ENCODE results near the gene ATP6V1A. TPM values are rescaled to one million over a fixed set of nuclear protein-coding genes. Genes with fewer than 3 reads are reported as not detected.

ATP6V1A gene
- total RNA-seq, 4 donors from 2014 or later = 21.0 to 23.5 (median 22.8) TPM

GRCh38 chr3:113744941-113745755, 1.7 kb upstream of the ATP6V1A start:
- peak overlapping the region; percentile 93 to 97 (median 96) for H3K27ac ChIP-seq (replicated peaks in 1 of 4)

GRCh38 chr3:113745756-113746547, 883 bp upstream of the ATP6V1A start, which contains the start of gene NAA50:
Gene NAA50, minus strand, starts transcription at chr3:113746249. Its CDS starts 300 bp downstream, at chr3:113745949.
- Histone ChIP-seq H3K4me3 (peak within 1 kb of the TSS; percentile 67 to 96 (median 88)), H3K27me3 (no peaks in the 10 kb centered on the region), H3K27ac (replicated peaks in 1 of 4) (peak within 1 kb of the TSS; percentile 93 to 97 (median 96)), H3K4me1 (peaks cover 32 to 69% (median 60%) of the 10 kb centered on the region in 4 donors), H3K9me3 (no peaks in the 10 kb centered on the region), H3K36me3 (no peaks in the 10 kb centered on the region)
- WGBS = under 1% methylated on average over 45 of the region's 72 CpGs
- TF ChIP-seq POLR2A (IDR thresholded peaks at IDR 0.05; ENCODE audit: low read depth) (peak; percentile 55), EP300 (IDR thresholded peaks at IDR 0.05) (no peak), POLR2AphosphoS5 (IDR thresholded peaks at IDR 0.05) (peak; percentile 75 to 83), CTCF (IDR thresholded peaks at IDR 0.05) (peak in 1 of 3 experiments; percentile 25)
- intact Hi-C loops (cut with DNase I) = loop anchor here (2.0 to 5.0 kb wide), 3 partner anchors 49 to 254 kb away; partner anchors contain the start of gene USF3
- DNase-seq (ENCODE audit: extremely low spot score) = peak; percentile 97

More at GRCh38 chr3:113744941-113745755, 1.7 kb upstream of the ATP6V1A start:
- Histone ChIP-seq H3K9me3 (no peaks in the 10 kb centered on the region), H3K4me3 (peak overlapping the region; percentile 67 to 96 (median 88)), H3K27me3 (no peaks in the 10 kb centered on the region), H3K4me1 (peaks cover 32 to 71% (median 66%) of the 10 kb centered on the region in 4 donors), H3K36me3 (no peaks in the 10 kb centered on the region)
- intact Hi-C loops (cut with DNase I) = loop anchor here (5.0 kb wide), 2 partner anchors 233 to 253 kb away; no protein-coding TSS in a partner anchor
- DNase-seq (ENCODE audit: extremely low spot score) = no peak
- TF ChIP-seq POLR2A (IDR thresholded peaks at IDR 0.05; ENCODE audit: low read depth) (no peak), POLR2AphosphoS5 (IDR thresholded peaks at IDR 0.05) (peak; percentile 56 to 62), CTCF (IDR thresholded peaks at IDR 0.05) (peak; percentile 54 to 74 (median 58)), EP300 (IDR thresholded peaks at IDR 0.05) (no peak)
- under 1% methylated on average over 23 of the region's 35 CpGs for WGBS

- intact Hi-C loops (cut with DNase I) = loop anchor here (2.0 to 5.0 kb wide), 3 partner anchors 51 to 255 kb away; partner anchors contain the start of gene USF3
- no peak for TF ChIP-seq POLR2AphosphoS5 (IDR thresholded peaks at IDR 0.05)
- no peak for TF ChIP-seq EP300 (IDR thresholded peaks at IDR 0.05)
- TF ChIP-seq POLR2A (IDR thresholded peaks at IDR 0.05; ENCODE audit: low read depth) = no peak
- TF ChIP-seq CTCF (IDR thresholded peaks at IDR 0.05) = no peak
- no peaks in the 10 kb centered on the region for H3K36me3 ChIP-seq
- no peak for DNase-seq (ENCODE audit: extremely low spot score)
- H3K9me3 ChIP-seq = no peaks in the 10 kb centered on the region
- peak overlapping the region; percentile 93 to 97 (median 96) for H3K27ac ChIP-seq (replicated peaks in 1 of 4)
- peak overlapping the region; percentile 67 to 96 (median 88) for H3K4me3 ChIP-seq
- WGBS = 2% methylated on average over 18 of the region's 18 CpGs
- peaks cover 30 to 56% (median 45%) of the 10 kb centered on the region in 4 donors for H3K4me1 ChIP-seq
- no peaks in the 10 kb centered on the region for H3K27me3 ChIP-seq
These were observed 630 bp downstream of the ATP6V1A start for GRCh38 chr3:113747283-113748046.

- peaks cover 15 to 44% (median 34%) of the 10 kb centered on the region in 4 donors for H3K4me1 ChIP-seq
- no peak overlapping the region for H3K27ac ChIP-seq (replicated peaks in 1 of 4)
- no peaks in the 10 kb centered on the region for H3K9me3 ChIP-seq
- intact Hi-C loops (cut with DNase I) = no loop called here
- no peaks in the 10 kb centered on the region for H3K36me3 ChIP-seq
- no peaks in the 10 kb centered on the region for H3K27me3 ChIP-seq
- TF ChIP-seq POLR2AphosphoS5 (IDR thresholded peaks at IDR 0.05) (no peak), EP300 (IDR thresholded peaks at IDR 0.05) (no peak), POLR2A (IDR thresholded peaks at IDR 0.05; ENCODE audit: low read depth) (no peak), CTCF (IDR thresholded peaks at IDR 0.05) (no peak)
- no peak for DNase-seq (ENCODE audit: extremely low spot score)
- no peak overlapping the region for H3K4me3 ChIP-seq
These were observed 4.3 kb downstream of the ATP6V1A start for GRCh38 chr3:113751141-113751540.
